GM21360 (cell line): Measurements from ENCODE around the gene CFAP251.
"Not testable (repeated sequence)": the region's sequence is repeated elsewhere in the genome, so short reads cannot be mapped to it uniquely, and the experiment has no call there.

ENCODE experiments used
- ATAC-seq: cut with Tn5 transposase; IDR thresholded peaks from one replicate; pipeline ENCODE4 v1.9.1; 2021; ENCODE audit warnings: mild to moderate bottlenecking, moderate library complexity; ENCODE audit not compliant: unreplicated experiment

Gene CFAP251

GRCh38 chr12:121917950-121918678 lies at the start of gene CFAP251:
TSS of gene CFAP251 (plus strand) at chr12:121918592. CDS start at chr12:121921306, 2,714 bp downstream.
- ATAC-seq: peak; percentile 94

DNA sequence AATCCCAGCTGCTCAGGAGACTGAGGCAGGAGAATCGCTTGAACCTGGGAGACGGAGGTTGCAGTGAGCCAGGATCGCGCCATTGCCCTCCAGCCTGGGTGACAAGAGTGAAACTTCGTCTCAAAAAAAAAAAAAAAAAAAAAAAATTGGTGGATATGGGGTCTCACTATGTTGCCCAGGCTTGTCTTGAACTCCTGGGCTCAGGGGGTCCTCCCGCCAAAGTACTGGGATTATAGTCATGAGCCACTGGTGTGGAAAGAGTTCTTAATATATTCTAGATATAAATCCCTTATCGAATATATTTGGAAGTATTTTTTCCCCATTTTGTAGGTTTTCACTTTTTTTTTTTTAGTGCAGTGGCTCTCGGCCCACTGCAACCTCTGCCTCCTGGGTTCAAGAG lies 49.2 kb upstream of the CFAP251 start:
- not testable (repeated sequence) for ATAC-seq

GRCh38 chr12:121871467-121871866 lies 46.9 kb upstream of the CFAP251 start:
- ATAC-seq: no peak

DNA sequence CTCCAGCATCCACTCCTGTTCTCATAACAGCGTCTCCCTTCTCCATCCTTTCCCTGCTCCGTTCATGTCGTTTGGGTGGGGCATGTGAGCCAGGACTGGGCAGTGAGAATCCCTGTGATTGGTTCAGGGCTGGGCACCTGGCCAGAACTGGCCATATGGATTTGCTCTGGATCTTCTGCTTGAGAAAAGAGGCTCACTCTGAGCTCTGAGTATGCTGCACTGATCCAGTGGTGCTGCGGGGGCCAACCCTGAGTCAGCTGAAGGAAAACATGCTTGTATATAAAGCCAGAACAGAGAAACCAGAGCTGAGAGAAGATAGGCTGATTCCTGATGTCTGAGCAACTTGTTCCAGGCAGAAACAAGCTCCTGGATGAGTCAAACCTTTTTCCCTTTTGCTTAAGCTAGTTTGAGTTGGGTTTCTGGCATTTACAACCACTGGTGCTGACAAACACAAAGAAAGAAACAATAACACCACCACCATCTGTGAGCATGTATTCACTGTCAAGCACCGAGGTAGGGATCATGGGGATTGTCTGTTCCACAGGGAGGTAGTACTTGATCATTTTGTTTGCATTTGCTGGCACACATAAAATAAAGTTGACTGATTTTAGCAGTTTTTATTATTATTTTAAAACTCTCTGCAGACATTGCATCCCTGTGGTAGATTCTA lies 45.7 kb upstream of the CFAP251 start:
- no peak for ATAC-seq

GRCh38 chr12:121873216-121873569 lies 45.2 kb upstream of the CFAP251 start:
- ATAC-seq: no peak

DNA sequence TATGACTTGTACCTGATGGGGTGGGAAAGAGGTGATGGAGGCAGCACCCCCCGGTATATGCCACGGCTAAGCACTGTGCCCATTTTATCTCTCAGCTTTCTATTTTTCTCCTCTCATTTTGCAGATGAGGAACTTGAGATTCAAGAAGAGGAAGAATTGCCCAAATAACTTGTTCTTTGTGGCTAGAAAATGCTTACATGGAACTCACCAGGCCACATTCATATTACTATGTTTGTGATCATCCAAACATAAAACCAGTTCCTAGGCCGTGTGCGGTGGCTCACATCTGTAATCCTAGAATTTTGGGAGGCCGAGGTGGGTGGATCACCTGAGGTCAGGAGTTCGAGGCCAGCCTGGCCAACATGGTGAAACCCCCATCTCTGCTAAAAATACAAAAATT lies 44.3 kb upstream of the CFAP251 start:
- no peak for ATAC-seq

DNA sequence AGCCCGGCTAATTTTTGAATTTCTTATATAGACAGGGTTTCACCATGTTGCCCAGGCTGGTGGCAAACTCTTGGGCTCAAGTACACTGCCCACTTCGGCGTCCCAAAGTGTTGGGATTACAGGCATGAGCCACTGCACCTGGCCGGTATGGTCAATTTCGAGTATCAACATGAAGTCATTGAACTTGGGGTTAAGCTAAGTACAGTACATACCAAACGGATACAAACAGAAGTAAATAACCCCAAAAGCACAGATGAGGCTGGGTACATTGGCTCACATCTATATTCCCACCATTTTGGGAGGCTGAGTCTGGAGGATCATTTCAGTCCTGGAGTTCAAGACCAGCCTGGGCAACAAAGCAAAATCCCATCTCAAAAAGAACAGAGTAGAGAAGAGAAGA lies 42.8 kb upstream of the CFAP251 start:
- ATAC-seq: no peak

DNA sequence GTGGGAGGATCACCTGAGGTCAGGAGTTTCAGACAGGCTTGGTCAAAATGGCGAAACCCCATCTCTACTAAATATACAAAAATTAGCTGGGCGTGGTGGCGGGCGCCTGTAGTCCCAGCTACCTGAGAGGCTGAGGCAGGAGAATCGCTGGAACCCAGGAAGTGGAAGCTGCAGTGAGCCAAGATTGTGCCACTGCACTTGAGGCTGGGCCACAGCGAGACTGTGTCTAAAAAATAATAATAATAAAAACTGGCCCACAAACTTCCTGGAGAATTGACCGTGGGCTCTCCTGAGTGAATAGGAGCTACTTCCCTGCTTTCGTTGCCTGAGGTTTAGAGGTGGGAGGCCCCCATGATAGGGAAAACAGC lies 42.3 kb upstream of the CFAP251 start:
- not testable (repeated sequence) for ATAC-seq

- no peak for ATAC-seq
Measured at GRCh38 chr12:121883315-121883660, 35.1 kb upstream of the CFAP251 start.

GRCh38 chr12:121885129-121885528 lies 33.3 kb upstream of the CFAP251 start:
- ATAC-seq: not testable (repeated sequence)

- ATAC-seq: no peak
Measured at GRCh38 chr12:121888083-121888477, 30.3 kb upstream of the CFAP251 start.

DNA sequence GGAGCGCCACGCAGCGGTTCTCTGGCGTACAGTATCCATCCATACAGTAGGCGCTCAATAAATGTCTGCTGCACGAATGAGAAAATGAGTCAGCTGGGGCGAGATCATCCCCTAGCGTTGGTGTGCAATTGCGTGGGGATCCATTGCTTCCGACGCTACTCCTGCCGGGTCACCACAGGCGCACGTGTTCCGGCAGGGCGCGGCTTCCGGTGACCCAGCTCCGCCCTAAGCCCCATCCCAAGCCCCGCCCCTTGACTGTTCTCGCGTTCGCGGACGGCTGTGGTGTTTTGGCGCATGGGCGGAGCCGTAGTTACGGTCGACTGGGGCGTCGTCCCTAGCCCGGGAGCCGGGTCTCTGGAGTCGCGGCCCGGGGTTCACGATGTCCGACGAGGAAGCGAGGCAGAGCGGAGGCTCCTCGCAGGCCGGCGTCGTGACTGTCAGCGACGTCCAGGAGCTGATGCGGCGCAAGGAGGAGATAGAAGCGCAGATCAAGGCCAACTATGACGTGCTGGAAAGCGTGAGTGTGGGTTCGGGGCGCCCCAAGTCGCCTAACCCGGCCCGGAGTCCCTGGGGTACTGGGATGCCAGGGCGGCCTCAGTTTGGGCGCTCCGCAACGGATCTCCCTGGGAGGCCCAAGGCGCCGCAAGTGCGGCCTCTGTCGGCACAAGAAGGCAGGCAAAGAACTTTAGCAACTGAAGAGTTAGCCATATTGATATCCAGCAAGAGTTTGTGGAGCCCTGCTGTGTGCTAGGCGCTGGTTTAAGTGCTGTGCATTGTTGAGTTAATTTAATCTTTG lies 29.7 kb upstream of the CFAP251 start, which contains the start of gene PSMD9:
Gene PSMD9 (plus strand): TSS at position 313 of the 796 bp plus-strand sequence. CDS start 67 bp downstream, at position 380.
- peak; percentile 89 for ATAC-seq

DNA sequence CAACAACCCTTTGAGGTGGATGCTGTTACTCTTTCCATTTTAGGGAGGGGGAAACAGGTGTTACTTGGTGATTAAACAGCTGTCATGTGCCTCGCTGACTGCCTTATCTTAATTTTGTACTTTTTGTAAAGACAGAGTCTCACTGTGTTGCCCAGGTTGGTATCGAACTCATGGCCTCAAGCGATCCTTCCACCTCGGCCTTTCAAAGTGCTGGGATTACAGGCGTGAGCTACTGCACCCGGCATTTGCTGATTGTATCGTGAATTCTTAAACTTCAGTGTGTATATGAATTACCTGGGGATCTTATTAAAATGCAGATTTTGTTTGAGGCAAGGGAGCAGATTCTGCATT lies 29.1 kb upstream of the CFAP251 start:
- no peak for ATAC-seq

GRCh38 chr12:121889661-121890060 lies 28.7 kb upstream of the CFAP251 start:
- ATAC-seq: not testable (repeated sequence)

DNA sequence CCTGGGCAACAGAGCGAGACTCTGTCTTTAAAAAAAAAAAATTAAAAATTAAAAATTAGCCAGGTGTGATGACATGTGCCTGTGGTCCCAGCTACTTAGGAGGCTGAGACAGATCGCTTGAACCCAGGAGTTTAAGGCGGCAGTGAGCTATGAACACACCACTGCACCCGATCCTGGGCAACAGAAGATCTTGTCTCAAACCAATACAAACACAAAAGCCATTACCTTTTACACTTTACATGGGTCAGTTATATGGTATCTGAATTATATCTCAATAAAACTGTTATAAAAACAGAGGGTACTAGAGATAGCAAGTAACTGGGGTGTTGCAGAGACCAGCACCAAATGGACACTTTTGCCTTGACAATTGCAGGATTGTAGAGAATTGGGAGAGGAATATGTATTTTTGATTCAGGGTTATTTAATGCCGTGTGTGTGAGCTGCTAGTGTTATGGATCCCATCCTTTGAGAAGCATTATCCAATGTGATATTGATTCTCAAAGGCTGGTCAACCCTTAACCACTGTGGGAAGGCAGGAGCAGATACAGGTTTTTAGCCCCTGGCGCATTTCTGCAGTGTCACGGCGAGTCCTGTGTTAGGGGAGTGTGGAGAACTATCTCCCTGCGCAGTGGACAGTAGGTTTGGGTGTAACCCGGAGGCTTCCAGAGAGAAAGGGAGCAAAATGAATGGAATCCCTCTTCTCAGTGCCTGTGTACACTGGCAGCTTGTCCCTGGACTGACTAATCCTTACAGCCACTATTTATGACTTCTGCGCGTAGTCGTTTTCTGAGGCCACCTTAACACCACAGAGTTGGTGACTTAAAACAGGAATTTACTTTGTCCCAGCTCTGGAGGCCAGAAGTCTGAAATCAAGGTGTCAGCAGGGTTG lies 25.5 kb upstream of the CFAP251 start:
- no peak for ATAC-seq

- ATAC-seq: no peak
Measured at GRCh38 chr12:121893961-121894460, 24.4 kb upstream of the CFAP251 start.

DNA sequence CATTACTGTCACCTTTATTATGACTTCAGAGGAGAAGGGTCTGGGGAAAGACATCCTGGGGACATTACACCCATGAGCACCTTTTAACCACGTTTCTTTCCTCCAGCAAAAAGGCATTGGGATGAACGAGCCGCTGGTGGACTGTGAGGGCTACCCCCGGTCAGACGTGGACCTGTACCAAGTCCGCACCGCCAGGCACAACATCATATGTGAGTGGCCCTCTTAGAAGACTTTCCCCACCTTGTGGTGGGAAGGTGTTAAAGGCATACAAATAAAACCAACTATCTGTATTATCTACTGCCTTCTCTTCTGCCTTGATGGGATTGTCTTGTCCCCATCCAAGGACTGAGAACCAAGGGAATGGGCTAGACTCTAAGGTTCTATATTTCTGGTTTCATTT lies 23.8 kb upstream of the CFAP251 start:
- no peak for ATAC-seq

DNA sequence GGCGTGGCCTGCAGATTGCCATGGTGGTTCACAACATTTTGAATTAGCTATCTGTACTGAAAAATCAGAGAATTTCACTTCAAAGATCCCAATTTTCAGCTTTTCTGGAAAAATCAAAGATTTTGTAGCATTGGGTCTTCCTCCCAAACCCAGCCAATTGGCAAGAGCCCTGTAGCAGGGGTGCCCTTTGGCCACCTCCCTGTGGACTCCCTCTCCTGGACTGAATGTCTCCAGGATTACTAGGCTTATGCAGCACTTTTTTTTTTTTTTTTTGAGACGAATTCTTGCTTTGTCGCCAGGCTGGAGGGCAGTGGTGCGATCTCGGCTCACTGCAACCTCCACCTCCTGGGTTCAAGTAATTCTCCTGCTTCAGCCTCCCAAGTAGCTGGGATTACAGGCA lies 20.1 kb upstream of the CFAP251 start:
- no peak for ATAC-seq

DNA sequence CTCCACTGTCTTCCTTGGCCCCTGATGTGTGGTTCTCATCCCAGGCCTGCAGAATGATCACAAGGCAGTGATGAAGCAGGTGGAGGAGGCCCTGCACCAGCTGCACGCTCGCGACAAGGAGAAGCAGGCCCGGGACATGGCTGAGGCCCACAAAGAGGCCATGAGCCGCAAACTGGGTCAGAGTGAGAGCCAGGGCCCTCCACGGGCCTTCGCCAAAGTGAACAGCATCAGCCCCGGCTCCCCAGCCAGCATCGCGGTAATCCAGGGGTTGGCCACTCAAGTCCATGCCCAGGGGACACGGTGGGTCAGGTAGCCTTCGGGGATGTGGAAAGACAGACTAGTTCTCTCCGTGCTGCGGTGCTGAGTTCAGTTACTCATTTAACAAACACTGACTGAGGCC lies 18.8 kb upstream of the CFAP251 start:
- ATAC-seq: no peak

GRCh38 chr12:121903202-121903601 lies 15.2 kb upstream of the CFAP251 start:
- no peak for ATAC-seq

- no peak for ATAC-seq
Measured at GRCh38 chr12:121905746-121906145, 12.6 kb upstream of the CFAP251 start.
